GM19023 (cell line): ENCODE measurements around the gene XIRP2.

Experiments
- ATAC-seq: cut with Tn5 transposase; IDR thresholded peaks from one replicate; pipeline ENCODE4 v1.9.1; 2021; ENCODE audit warnings: mild to moderate bottlenecking, moderate library complexity; ENCODE audit not compliant: unreplicated experiment

XIRP2 gene

DNA sequence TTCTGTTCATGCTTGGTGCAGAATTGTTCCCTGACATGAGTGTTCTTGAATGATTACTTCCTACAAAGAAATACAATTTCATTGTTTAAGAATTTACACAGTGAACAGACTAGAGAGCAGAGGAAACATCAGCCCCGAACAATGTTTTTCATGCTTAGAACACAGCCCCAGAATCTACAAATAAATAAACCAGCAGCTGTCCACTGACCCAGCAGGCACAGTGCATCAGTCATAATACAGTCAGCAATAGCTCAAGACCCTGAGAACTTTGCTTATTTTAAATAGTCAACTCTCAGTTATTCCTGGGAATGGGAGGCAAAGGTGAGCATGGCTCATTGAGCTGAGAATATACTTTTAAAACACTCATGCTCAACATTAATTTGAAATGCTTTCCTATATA is 38.4 kb downstream of the XIRP2 start:
- no peak for ATAC-seq

- no peak for ATAC-seq
Observed at GRCh38 chr2:166932032-166932431, 43.8 kb downstream of the XIRP2 start.

- ATAC-seq: no peak
Observed at GRCh38 chr2:166934817-166935216, 46.5 kb downstream of the XIRP2 start.

DNA sequence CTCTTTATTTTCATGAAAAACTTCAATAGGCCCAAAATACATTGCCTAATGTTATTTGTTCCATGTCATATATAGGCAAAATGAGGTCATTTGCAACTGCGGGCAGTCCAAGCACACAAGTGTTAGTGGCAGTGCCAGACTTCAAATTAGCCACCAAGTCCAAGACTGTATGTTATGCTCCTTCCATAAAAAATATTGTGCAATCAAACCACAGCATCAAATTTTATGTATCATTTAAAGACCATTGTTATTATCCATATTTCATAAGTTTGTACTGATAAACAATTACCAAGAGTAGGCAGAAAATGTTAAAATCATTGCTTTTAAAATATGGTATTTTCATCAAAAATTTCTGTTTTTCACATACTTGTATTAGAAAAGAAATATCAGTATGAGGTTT is 54.1 kb downstream of the XIRP2 start:
- ATAC-seq: no peak

GRCh38 chr2:166944909-166945308 is 56.6 kb downstream of the XIRP2 start:
- no peak for ATAC-seq

DNA sequence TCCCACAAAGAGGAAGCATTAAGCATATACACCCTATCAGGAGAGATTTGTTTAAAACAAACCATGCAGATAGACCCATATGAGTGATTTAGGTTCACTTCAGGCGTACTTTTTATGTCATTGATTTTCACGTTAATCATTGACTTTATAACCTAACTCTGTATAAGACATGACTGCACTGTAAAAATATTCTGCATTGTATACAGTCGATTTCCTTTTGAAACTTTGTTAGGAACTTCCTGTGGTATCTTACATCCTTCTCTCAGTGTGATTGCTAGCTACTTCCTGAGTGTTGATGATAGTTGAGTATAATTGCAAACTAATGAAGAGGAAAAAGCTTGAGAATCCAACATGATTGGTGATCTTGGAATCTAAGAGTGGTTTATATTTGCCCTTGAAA is 69.4 kb downstream of the XIRP2 start:
- ATAC-seq: no peak

DNA sequence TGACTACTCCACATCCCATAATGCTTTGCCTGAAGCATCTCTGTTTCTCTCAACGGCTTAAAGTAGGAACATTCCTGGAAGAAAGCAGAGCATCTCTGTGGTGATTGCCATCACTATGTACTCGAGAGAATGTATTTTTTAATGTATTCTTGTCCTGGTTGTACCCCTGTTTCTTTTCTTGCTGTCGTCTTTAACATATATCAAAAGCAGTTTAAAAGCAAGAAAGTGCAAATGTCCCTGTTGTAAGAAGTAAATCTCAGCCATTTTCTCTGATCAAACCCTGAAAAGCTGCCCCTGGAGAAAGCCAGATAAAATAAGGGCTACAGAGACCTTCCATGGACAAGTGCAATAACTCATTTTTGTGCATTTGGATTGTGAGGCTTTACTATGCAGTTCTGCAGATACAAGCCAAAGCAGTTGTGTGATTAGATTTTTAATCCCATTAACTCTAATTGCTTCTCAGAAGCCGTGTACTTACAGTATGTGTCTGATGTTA is 70.8 kb downstream of the XIRP2 start:
- ATAC-seq: no peak

DNA sequence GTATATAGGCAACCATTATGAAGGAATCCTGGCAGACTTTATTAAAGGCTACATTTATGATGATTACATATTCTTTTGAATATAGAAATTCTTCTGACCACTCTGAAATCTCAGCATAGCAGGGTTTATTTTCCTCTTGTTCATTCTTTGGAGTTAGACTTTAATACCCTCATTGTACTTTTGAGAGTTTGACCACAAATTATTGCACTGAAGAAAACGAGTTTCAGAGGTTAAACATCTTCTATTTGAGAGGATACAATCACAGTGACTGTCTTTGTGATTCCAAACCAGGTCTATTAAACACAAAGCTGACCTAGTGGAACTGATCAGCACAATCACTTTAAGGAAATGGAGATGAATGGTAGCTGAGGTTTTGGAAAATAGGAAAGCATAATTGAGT is 71.3 kb downstream of the XIRP2 start:
- ATAC-seq: no peak

GRCh38 chr2:166960702-166961270 is 72.5 kb downstream of the XIRP2 start:
- no peak for ATAC-seq

- ATAC-seq: no peak
Observed at GRCh38 chr2:166961933-166962332, 73.7 kb downstream of the XIRP2 start.

DNA sequence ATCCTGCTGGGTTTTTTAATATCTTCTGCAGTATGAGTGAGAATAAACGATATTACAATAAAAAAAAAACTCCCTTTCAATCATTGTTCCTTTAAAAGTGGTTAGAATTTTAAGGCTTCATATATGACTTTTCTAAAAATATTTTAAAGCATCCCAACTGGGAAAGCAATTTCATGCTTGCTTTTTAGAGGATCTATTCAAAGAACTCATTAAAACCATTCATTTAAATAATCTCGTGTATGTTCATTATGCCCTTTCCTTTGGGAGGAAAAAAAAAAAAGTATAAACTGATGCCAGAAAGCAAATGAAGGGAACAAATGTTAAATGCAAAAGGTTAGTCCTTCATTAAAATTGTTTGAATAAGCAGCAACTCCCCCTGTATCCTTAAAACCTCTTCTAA is 81.2 kb downstream of the XIRP2 start:
- ATAC-seq: no peak

- ATAC-seq: no peak
Observed at GRCh38 chr2:166972002-166972401, 83.7 kb downstream of the XIRP2 start.

- ATAC-seq: no peak
Observed at GRCh38 chr2:166972418-166972817, 84.1 kb downstream of the XIRP2 start.

DNA sequence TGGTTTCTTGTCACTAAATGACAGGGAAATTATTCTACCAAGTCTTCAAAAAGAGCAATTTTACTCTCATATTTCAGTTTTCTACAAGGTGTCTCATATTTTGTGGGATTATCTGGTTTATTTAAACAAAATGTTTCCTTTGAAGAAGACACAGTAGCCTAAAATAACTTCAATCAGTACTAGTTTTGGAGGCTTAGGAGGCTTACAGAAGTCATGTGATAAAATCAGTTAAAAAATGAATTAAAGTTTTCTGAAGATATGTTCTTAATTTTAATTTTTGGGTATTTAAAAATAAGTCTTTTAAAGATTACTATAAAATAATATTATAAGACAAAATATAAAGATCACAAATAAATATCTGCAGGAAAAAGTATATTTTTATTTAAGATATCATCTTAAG is 95.9 kb downstream of the XIRP2 start:
- no peak for ATAC-seq

GRCh38 chr2:166984797-166985196 is 96.5 kb downstream of the XIRP2 start:
- ATAC-seq: no peak

GRCh38 chr2:166994588-166995336 is 106.5 kb downstream of the XIRP2 start:
- ATAC-seq: no peak

DNA sequence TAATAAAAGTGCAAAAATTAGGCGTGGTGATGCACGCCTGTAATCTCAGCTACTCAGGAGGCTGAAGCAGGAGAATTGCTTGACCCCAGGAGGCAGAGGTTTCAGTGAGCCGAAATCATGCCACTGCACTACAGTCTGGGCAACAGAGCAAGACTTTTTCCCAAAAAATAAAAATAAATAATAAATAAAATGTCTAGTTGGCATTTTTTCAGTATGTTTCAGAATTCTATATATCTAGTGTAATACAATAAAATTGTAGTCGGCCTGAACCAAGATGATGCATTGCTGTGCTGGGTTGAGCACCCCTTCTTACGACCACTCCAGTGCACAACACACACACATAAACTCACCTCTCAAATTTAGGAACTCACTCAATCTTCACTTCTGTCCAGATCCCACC is 108.2 kb downstream of the XIRP2 start:
- no peak for ATAC-seq

GRCh38 chr2:167001165-167001564 is 112.9 kb downstream of the XIRP2 start:
- no peak for ATAC-seq

DNA sequence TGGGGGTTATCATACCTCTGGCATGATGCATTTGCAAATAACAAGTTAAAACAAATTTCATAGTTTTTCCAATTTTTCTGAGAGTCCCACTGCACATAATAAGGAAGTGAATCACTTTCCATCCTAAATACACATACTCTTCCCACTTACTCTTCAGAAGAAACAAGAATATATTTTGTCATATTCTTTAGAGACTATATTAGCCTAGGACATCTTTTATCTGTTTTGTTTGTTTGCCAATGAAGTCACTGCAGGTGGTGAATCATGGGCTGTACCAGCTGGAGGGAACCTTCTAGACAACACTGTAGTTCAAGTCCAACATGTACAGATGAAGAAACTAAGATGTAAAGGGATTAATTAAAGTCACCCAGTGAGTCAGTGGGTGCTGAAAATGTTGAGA is 116.8 kb downstream of the XIRP2 start:
- ATAC-seq: no peak

GRCh38 chr2:167013227-167013626 is 124.9 kb downstream of the XIRP2 start:
- ATAC-seq: no peak

DNA sequence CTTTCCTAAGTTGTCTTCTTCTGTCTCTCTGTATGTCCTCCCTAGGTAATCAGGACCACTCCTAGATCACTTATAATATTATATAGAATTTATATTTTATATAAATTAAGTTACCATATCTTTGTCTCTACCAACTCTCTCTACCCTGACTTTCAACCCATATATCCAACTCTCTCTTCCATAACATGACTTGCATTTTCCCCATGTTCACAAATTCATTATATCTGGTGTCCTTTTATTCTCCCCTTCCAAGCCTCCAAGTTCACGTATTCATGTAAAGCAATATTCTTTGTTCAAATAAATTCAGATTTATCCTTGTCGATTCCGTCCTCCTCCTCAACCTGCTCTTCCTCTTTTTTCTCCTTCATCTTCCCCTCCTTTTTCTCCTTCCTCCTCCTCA is 127.5 kb downstream of the XIRP2 start:
- ATAC-seq: no peak

- ATAC-seq: no peak
Observed at GRCh38 chr2:167017021-167017420, 128.7 kb downstream of the XIRP2 start.

DNA sequence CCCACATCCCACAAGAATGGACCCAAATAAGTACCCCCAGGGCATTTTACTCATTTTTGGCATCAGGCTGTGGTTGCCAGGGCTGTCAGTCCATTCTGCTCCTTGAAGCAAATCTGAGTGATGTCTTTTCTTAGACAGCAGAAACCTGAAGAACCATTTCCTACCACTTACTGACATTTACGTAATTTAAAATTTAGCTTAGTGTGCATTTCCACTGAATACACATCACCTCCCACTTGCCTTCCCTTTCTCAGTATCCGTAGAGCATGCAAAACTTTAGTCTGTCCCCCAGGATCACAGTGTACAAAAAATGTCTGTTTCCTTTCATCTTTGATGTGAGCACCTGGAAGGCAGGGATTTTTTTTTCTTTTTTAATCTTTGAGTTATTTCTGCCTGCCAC is 130.3 kb downstream of the XIRP2 start:
- no peak for ATAC-seq
